H9 (cell line): Measurements from ENCODE around the gene EIF4E3. TPM values are rescaled to one million over a fixed set of nuclear protein-coding genes. Genes with fewer than 3 reads are reported as not detected.

Source experiments
- DNase-seq: peaks from one replicate; pipeline ENCODE4 v3.0.0-alpha.2; 2017
- H2AFZ ChIP-seq: one replicate; pipeline ENCODE4 v1.6.1; 2013; ENCODE audit warnings: mild to moderate bottlenecking, low read length, control low read depth, moderate library complexity
- H2AK5ac ChIP-seq: 2 replicates; pipeline ENCODE4 v1.6.1; 2013; ENCODE audit warnings: low read length, control low read depth, mixed read lengths; ENCODE audit not compliant: insufficient read length
- H2BK120ac ChIP-seq: one replicate; pipeline ENCODE4 v1.6.1; 2013; ENCODE audit warnings: low read depth, mild to moderate bottlenecking, low read length, control low read depth, inconsistent platforms; ENCODE audit not compliant: poor library complexity, severe bottlenecking
- H2BK12ac ChIP-seq: 2 replicates; pipeline ENCODE4 v1.6.1; 2013; ENCODE audit warnings: low read length, control low read depth, mixed read lengths, low read depth; ENCODE audit not compliant: insufficient read length
- H2BK15ac ChIP-seq: 2 replicates; pipeline ENCODE4 v1.6.1; 2013; ENCODE audit warnings: low read depth, low read length, control low read depth
- H2BK20ac ChIP-seq: one replicate; pipeline ENCODE4 v1.6.1; 2013; ENCODE audit warnings: low read depth, mild to moderate bottlenecking, low read length, control low read depth, inconsistent platforms; ENCODE audit not compliant: poor library complexity, severe bottlenecking
- H2BK5ac ChIP-seq: 2 replicates; pipeline ENCODE4 v1.6.1; 2013; ENCODE audit warnings: low read length, control low read depth, mixed read lengths; ENCODE audit not compliant: insufficient read length
- H3K14ac ChIP-seq: 2 replicates; pipeline ENCODE4 v1.6.1; 2013; ENCODE audit warnings: low read length, control low read depth; ENCODE audit not compliant: insufficient read depth
- H3K18ac ChIP-seq: 2 replicates; pipeline ENCODE4 v1.6.1; 2013; ENCODE audit warnings: low read depth, mild to moderate bottlenecking, mixed read lengths, low read length, control low read depth; ENCODE audit not compliant: insufficient read length
- H3K23ac ChIP-seq: 2 replicates; pipeline ENCODE4 v1.6.1; 2013; ENCODE audit warnings: low read length, control low read depth, mixed read lengths, low read depth; ENCODE audit not compliant: insufficient read length
- H3K23me2 ChIP-seq: 2 replicates; pipeline ENCODE4 v1.6.1; 2013; ENCODE audit warnings: low read depth, mild to moderate bottlenecking, mixed read lengths, low read length, control low read depth; ENCODE audit not compliant: insufficient read length, poor library complexity, severe bottlenecking
- H3K27ac ChIP-seq: 2 replicates; pipeline ENCODE4 v1.5.1; 2013; ENCODE audit warnings: low read length, control low read depth, mixed read lengths, low read depth; ENCODE audit not compliant: insufficient read length
- H3K27me3 ChIP-seq: 2 replicates; pipeline ENCODE4 v1.6.1; 2013; ENCODE audit warnings: low read length, control low read depth, inconsistent platforms; ENCODE audit not compliant: insufficient read depth
- H3K4ac ChIP-seq: 2 replicates; pipeline ENCODE4 v1.6.1; 2013; ENCODE audit warnings: low read depth, mild to moderate bottlenecking, control low read depth, inconsistent platforms, low read length, moderate library complexity
- H3K4me1 ChIP-seq: 2 replicates; pipeline ENCODE4 v1.6.1; 2013; ENCODE audit warnings: low read length, control low read depth, inconsistent platforms; ENCODE audit not compliant: insufficient read depth
- H3K4me2 ChIP-seq: 2 replicates; pipeline ENCODE4 v1.6.1; 2013; ENCODE audit warnings: low read length, control low read depth, mixed read lengths; ENCODE audit not compliant: insufficient read length, insufficient read depth
- H3K56ac ChIP-seq: 2 replicates; pipeline ENCODE4 v1.6.1; 2013; ENCODE audit warnings: low read depth, mild to moderate bottlenecking, mixed read lengths, low read length, control low read depth; ENCODE audit not compliant: insufficient read length
- H3K79me1 ChIP-seq: 2 replicates; pipeline ENCODE4 v1.6.1; 2013; ENCODE audit warnings: low read depth, mild to moderate bottlenecking, moderate library complexity, low read length, control low read depth, inconsistent platforms; ENCODE audit not compliant: insufficient read depth, poor library complexity, severe bottlenecking
- H3K79me2 ChIP-seq: 2 replicates; pipeline ENCODE4 v1.6.1; 2013; ENCODE audit warnings: low read length, control low read depth, inconsistent platforms; ENCODE audit not compliant: insufficient read depth
- H3K9ac ChIP-seq: 2 replicates; pipeline ENCODE4 v1.6.1; 2013; ENCODE audit warnings: low read length, control low read depth, mixed read lengths; ENCODE audit not compliant: insufficient read length; ENCODE audit errors: extremely low read depth
- H3K9me3 ChIP-seq: one replicate; pipeline ENCODE4 v1.6.1; 2013; ENCODE audit warnings: low read depth, low read length, inconsistent platforms; ENCODE audit not compliant: control insufficient read depth
- H3T11ph ChIP-seq: one replicate; pipeline ENCODE4 v1.6.1; 2013; ENCODE audit warnings: mild to moderate bottlenecking, low read length, control low read depth, inconsistent platforms
- H4K20me1 ChIP-seq: one replicate; pipeline ENCODE4 v1.6.1; 2013; ENCODE audit not compliant: control insufficient read depth, insufficient read length, insufficient read depth
- H4K5ac ChIP-seq: 2 replicates; pipeline ENCODE4 v1.6.1; 2013; ENCODE audit warnings: low read depth, mild to moderate bottlenecking, mixed read lengths, low read length, control low read depth; ENCODE audit not compliant: insufficient read length
- H4K8ac ChIP-seq: replicated peaks from 2 replicates; pipeline ENCODE4 v1.6.1; 2013; ENCODE audit warnings: low read length, control low read depth, mixed read lengths, low read depth; ENCODE audit not compliant: insufficient read length
- H4K91ac ChIP-seq: 2 replicates; pipeline ENCODE4 v1.6.1; 2013; ENCODE audit warnings: low read depth, mild to moderate bottlenecking, moderate library complexity, mixed read lengths, low read length, control low read depth; ENCODE audit not compliant: insufficient read length
- H3K27ac Mint-ChIP-seq, 3 experiments: 2 replicates in 2 of 3; 3 replicates in 1 of 3; pipeline ENCODE4 v1.8.0; 2020 to 2021; ENCODE audit warnings: mixed read lengths in 3 of 3, mild to moderate bottlenecking in 1 of 3, moderate library complexity in 1 of 3
- H3K27me3 Mint-ChIP-seq: 2 replicates; pipeline ENCODE4 v1.8.0; 2021; ENCODE audit warnings: low read depth, mild to moderate bottlenecking, moderate library complexity, mixed read lengths
- H3K36me3 Mint-ChIP-seq, 3 experiments: 2 replicates in 2 of 3; 3 replicates in 1 of 3; pipeline ENCODE4 v1.8.0; 2020 to 2021; ENCODE audit warnings: low read depth in 3 of 3, mixed read lengths in 3 of 3; ENCODE audit not compliant: insufficient read depth in 1 of 3
- H3K4me1 Mint-ChIP-seq, 2 experiments: 2 replicates each; pipeline ENCODE4 v1.8.0; 2020; ENCODE audit warnings: mixed read lengths in 2 of 2
- H3K4me3 Mint-ChIP-seq, 2 experiments: 2 replicates in 1 of 2; 3 replicates in 1 of 2; pipeline ENCODE4 v1.8.0; 2020 to 2021; ENCODE audit warnings: mild to moderate bottlenecking in 2 of 2, mixed read lengths in 2 of 2, moderate library complexity in 1 of 2
- H3K9me3 Mint-ChIP-seq, 2 experiments: 2 replicates in 1 of 2; 3 replicates in 1 of 2; pipeline ENCODE4 v1.8.0; 2020; ENCODE audit warnings: mild to moderate bottlenecking in 2 of 2, mixed read lengths in 2 of 2, moderate library complexity in 1 of 2
- WGBS: extraction: QIAGEN DNeasy Blood & Tissue Kit; methylation state at CpG from one replicate; pipeline ENCODE4 v1.1.7; 2013; ENCODE audit warnings: missing lambda C conversion rate, low lambda C conversion rate, mixed read lengths; ENCODE audit not compliant: insufficient read length; ENCODE audit errors: extremely low coverage; 5-methylcytosine and 5-hydroxymethylcytosine counted together
- total RNA-seq: library from RNA; stranded (reverse); gene quantifications from 2 replicates; pipeline ENCODE4 v1.2.1, GENCODE V29; 2021
- TF ChIP-seq, protein P1 (sequence below): fragments of 200-600 bp; sonication (generic); conservative IDR thresholded peaks from 3 replicates; pipeline ENCODE4 v1.8.0; 2021; ENCODE audit warnings: antibody characterized with exemption, mild to moderate bottlenecking

EIF4E3 gene
- total RNA-seq, 1 experiment from 2014 or later, result 12.9 TPM

DNA sequence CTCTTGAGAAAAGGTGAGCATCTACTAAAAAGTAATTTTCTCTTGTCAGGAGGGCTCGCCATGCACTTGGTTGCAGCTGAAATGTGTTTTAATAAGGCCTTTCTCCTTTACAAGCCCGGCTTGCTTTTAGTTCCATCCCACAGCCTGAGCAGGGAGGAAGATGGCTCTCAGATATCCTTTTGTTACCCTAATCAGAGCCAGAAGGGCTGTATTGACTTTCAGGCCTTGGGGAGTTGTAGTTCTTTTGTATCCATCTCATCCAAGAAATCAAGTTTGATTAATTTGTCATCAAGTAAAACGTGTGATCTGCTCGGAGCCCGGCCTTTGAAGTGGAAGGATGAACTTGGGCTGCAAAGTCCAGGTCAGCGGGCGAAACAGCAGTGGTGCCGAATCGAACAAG lies 52.9 kb downstream of the EIF4E3 start:
- WGBS, result no CpG with 5 or more reads among the region's 9 CpGs
- peak overlapping the region in 1 of 3 experiments; percentile 65; a peak in 3 of 7 replicates for H3K27ac Mint-ChIP-seq
- H3K27ac ChIP-seq, result no peak overlapping the region

More for the DNA sequence above, 52.9 kb downstream of the EIF4E3 start:
- H3K27me3 ChIP-seq, result no peaks in the 10 kb centered on the region
- H3K4me1 Mint-ChIP-seq, result peaks cover 13 to 27% of the 10 kb centered on the region in 2 experiments
- H3K9ac ChIP-seq, result no peak overlapping the region
- no peaks in the 10 kb centered on the region for H3K9me3 ChIP-seq
- H3K79me1 ChIP-seq, result no peaks in the 10 kb centered on the region
- DNase-seq, result no peak
- no peak overlapping the region for H2BK120ac ChIP-seq
- no peak overlapping the region for H3K56ac ChIP-seq
- H2BK12ac ChIP-seq, result no peak overlapping the region
- no peaks in the 10 kb centered on the region for H3K27me3 Mint-ChIP-seq
- H3K4me3 Mint-ChIP-seq, result no peak overlapping the region
- H3K4ac ChIP-seq, result no peak overlapping the region
- H3T11ph ChIP-seq, result no peak overlapping the region
- H2AK5ac ChIP-seq, result no peak overlapping the region
- H4K8ac ChIP-seq, result no peak overlapping the region
- no peaks in the 10 kb centered on the region for H3K79me2 ChIP-seq
- H2BK5ac ChIP-seq, result no peak overlapping the region
- H3K23me2 ChIP-seq, result no peaks in the 10 kb centered on the region
- H3K23ac ChIP-seq, result no peak overlapping the region
- H2BK15ac ChIP-seq, result no peak overlapping the region
- peak overlapping the region; percentile 0 for H2AFZ ChIP-seq
- no peak overlapping the region for H3K14ac ChIP-seq
- TF ChIP-seq, protein P1, sequence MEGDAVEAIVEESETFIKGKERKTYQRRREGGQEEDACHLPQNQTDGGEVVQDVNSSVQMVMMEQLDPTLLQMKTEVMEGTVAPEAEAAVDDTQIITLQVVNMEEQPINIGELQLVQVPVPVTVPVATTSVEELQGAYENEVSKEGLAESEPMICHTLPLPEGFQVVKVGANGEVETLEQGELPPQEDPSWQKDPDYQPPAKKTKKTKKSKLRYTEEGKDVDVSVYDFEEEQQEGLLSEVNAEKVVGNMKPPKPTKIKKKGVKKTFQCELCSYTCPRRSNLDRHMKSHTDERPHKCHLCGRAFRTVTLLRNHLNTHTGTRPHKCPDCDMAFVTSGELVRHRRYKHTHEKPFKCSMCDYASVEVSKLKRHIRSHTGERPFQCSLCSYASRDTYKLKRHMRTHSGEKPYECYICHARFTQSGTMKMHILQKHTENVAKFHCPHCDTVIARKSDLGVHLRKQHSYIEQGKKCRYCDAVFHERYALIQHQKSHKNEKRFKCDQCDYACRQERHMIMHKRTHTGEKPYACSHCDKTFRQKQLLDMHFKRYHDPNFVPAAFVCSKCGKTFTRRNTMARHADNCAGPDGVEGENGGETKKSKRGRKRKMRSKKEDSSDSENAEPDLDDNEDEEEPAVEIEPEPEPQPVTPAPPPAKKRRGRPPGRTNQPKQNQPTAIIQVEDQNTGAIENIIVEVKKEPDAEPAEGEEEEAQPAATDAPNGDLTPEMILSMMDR, result no peak
- no peak overlapping the region for H4K91ac ChIP-seq
- no peak overlapping the region for H3K18ac ChIP-seq
- no peaks in the 10 kb centered on the region; a peak in 1 of 7 replicates for H3K36me3 Mint-ChIP-seq
- H3K4me1 ChIP-seq, result peaks cover 10% of the 10 kb centered on the region; the same call in 1 of the 2 replicates
- no peak overlapping the region for H3K4me2 ChIP-seq
- H4K20me1 ChIP-seq, result no peaks in the 10 kb centered on the region
- no peak overlapping the region for H4K5ac ChIP-seq
- H2BK20ac ChIP-seq, result no peak overlapping the region
- peaks cover 0 to 9% of the 10 kb centered on the region in 2 experiments; a peak in 1 of 5 replicates for H3K9me3 Mint-ChIP-seq
